PC-9 (cell line): ENCODE data around the gene MST1.

Source experiments
- CTCF ChIP-seq: fragments of 200-600 bp; sonication (generic); conservative IDR thresholded peaks from 2 replicates; pipeline ENCODE4 v1.6.1; 2017; ENCODE audit warnings: mixed run types, antibody characterized with exemption, mild to moderate bottlenecking, moderate library complexity
- EZH2 ChIP-seq: fragments of 200-600 bp; sonication (generic); IDR thresholded peaks from 2 replicates; pipeline ENCODE4 v1.8.0; 2017; ENCODE audit warnings: antibody characterized with exemption, low read depth

- TF ChIP-seq CTCF (no peak), EZH2 (no peak)
These were observed 10.7 kb upstream of the MST1 start for GRCh38 chr3:49700014-49700413.
